Measurements from ENCODE around the gene MEGF11. TPM values are rescaled to one million over a fixed set of nuclear protein-coding genes. Genes with fewer than 3 reads are reported as not detected.

Gene MEGF11
- total RNA-seq, 1 experiment from 2014 or later: 1.2 TPM

DNA sequence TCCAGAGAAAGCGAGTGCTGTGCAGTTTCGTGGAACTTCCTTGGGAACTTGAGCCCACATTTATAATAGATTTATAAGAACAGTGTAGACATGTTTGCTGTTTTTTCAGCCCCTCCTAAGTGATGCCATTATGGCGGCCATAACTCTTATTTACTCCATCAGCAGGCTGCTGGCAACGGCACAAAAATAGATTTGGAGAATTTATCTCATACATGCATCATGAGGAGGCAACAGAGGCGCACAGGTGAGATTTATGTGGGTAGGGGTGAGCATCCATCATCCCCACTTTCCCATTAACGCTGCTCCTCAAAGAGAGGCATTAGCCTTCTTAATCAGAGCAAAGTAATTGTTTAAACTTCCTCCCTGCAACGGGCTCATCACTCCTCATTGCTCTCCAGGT is 201.7 kb downstream of the MEGF11 start:
- Histone ChIP-seq H4K91ac (ENCODE audit: insufficient read length, low read depth, low read length) (no peak overlapping the region), H4K8ac (replicated peaks; ENCODE audit: insufficient read length, low read depth, low read length) (no peak overlapping the region), H3K79me1 (ENCODE audit: insufficient read depth, low read depth, low read length, poor library complexity, severe bottlenecking) (no peaks in the 10 kb centered on the region), H3K27ac (ENCODE audit: insufficient read length, low read depth, low read length) (no peak overlapping the region), H2BK15ac (ENCODE audit: low read depth, low read length) (no peak overlapping the region), H4K20me1 (ENCODE audit: control insufficient read depth, insufficient read depth, insufficient read length) (no peaks in the 10 kb centered on the region), H2AFZ (ENCODE audit: low read length) (no peak overlapping the region), H3K4ac (ENCODE audit: low read depth, low read length) (no peak overlapping the region), H2BK120ac (ENCODE audit: low read depth, low read length, poor library complexity, severe bottlenecking) (no peak overlapping the region), H3K56ac (ENCODE audit: insufficient read length, low read depth, low read length) (no peak overlapping the region), H3K14ac (ENCODE audit: insufficient read depth, low read length) (no peak overlapping the region), H3K23me2 (ENCODE audit: insufficient read length, low read depth, low read length, poor library complexity, severe bottlenecking) (no peaks in the 10 kb centered on the region), H2BK5ac (ENCODE audit: insufficient read length, low read length) (no peak overlapping the region), H3T11ph (ENCODE audit: low read length) (no peak overlapping the region), H3K18ac (ENCODE audit: insufficient read length, low read depth, low read length) (no peak overlapping the region), H2AK5ac (ENCODE audit: insufficient read length, low read length) (no peak overlapping the region), H3K23ac (ENCODE audit: insufficient read length, low read depth, low read length) (no peak overlapping the region), H3K9ac (ENCODE audit: extremely low read depth, insufficient read length, low read length) (no peak overlapping the region), H4K5ac (ENCODE audit: insufficient read length, low read depth, low read length) (no peak overlapping the region), H3K4me2 (ENCODE audit: insufficient read depth, insufficient read length, low read length) (no peak overlapping the region), H3K79me2 (ENCODE audit: insufficient read depth, low read length) (no peaks in the 10 kb centered on the region), H3K4me1 (ENCODE audit: insufficient read depth, low read length) (no peaks in the 10 kb centered on the region), H2BK20ac (ENCODE audit: low read depth, low read length, poor library complexity, severe bottlenecking) (no peak overlapping the region), H3K9me3 (ENCODE audit: control insufficient read depth, low read depth, low read length) (no peaks in the 10 kb centered on the region), H3K27me3 (ENCODE audit: insufficient read depth, low read length) (no peaks in the 10 kb centered on the region), H2BK12ac (ENCODE audit: insufficient read length, low read depth, low read length) (no peak overlapping the region)
- Mint-ChIP-seq H3K27me3 (ENCODE audit: low read depth) (no peaks in the 10 kb centered on the region), H3K4me1 (peaks cover 20 to 46% of the 10 kb centered on the region in 2 experiments), H3K27ac (no peak overlapping the region), H3K4me3 (no peak overlapping the region), H3K9me3 (no peaks in the 10 kb centered on the region), H3K36me3 (ENCODE audit: insufficient read depth in 1 of 3, low read depth in 3 of 3) (no peaks in the 10 kb centered on the region)
- no CpG with 5 or more reads among the region's 7 CpGs for WGBS (ENCODE audit: extremely low coverage, insufficient read length, low lambda C conversion rate)
- TF ChIP-seq, protein P1, sequence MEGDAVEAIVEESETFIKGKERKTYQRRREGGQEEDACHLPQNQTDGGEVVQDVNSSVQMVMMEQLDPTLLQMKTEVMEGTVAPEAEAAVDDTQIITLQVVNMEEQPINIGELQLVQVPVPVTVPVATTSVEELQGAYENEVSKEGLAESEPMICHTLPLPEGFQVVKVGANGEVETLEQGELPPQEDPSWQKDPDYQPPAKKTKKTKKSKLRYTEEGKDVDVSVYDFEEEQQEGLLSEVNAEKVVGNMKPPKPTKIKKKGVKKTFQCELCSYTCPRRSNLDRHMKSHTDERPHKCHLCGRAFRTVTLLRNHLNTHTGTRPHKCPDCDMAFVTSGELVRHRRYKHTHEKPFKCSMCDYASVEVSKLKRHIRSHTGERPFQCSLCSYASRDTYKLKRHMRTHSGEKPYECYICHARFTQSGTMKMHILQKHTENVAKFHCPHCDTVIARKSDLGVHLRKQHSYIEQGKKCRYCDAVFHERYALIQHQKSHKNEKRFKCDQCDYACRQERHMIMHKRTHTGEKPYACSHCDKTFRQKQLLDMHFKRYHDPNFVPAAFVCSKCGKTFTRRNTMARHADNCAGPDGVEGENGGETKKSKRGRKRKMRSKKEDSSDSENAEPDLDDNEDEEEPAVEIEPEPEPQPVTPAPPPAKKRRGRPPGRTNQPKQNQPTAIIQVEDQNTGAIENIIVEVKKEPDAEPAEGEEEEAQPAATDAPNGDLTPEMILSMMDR (conservative IDR thresholded peaks at IDR 0.05): no peak
- no peak for DNase-seq
